SK-N-SH treated with all-trans-retinoic acid at 6 μM for 48 hours (cell line): ENCODE results near the gene NTF3.

ENCODE experiments used
- ATAC-seq: fragments of 200-7000 bp; cut with Tn5 transposase; 3 replicates; pipeline ENCODE4 v1.9.1; 2020; ENCODE audit warnings: mild to moderate bottlenecking, moderate library complexity
- ARNTL ChIP-seq: fragments of 450-650 bp; formaldehyde crosslinking; IDR thresholded peaks from 2 replicates; pipeline ENCODE4 v1.5.0; 2020; ENCODE audit warnings: low read depth, mild to moderate bottlenecking, moderate library complexity, borderline replicate concordance
- BACH2 ChIP-seq: fragments of 250-450 bp; sonication (Bioruptor Pico); IDR thresholded peaks from 2 replicates; pipeline ENCODE4 v1.9.0; 2021; ENCODE audit warnings: mild to moderate bottlenecking, borderline replicate concordance
- CSDC2 ChIP-seq: fragments of 250-450 bp; sonication (Bioruptor Pico); IDR thresholded peaks from 2 replicates; pipeline ENCODE4 v1.5.0; 2020; ENCODE audit warnings: mild to moderate bottlenecking, moderate library complexity
- ESRRG ChIP-seq: fragments of 250-450 bp; sonication (Bioruptor Pico); IDR thresholded peaks from 2 replicates; pipeline ENCODE4 v1.6.1; 2021; ENCODE audit warnings: mild to moderate bottlenecking
- GLIS3 ChIP-seq: fragments of 250-450 bp; sonication (Bioruptor Pico); IDR thresholded peaks from 2 replicates; pipeline ENCODE4 v1.5.0; 2020; ENCODE audit warnings: mild to moderate bottlenecking, moderate library complexity
- ISL1 ChIP-seq: fragments of 250-450 bp; sonication (Bioruptor Pico); IDR thresholded peaks from 2 replicates; pipeline ENCODE4 v2.1.2; 2022; ENCODE audit warnings: mild to moderate bottlenecking, moderate library complexity
- OSR1 ChIP-seq: fragments of 250-450 bp; sonication (Bioruptor Pico); IDR thresholded peaks from 2 replicates; pipeline ENCODE4 v1.8.0; 2022; ENCODE audit warnings: moderate library complexity, mild to moderate bottlenecking, inconsistent platforms
- PPARA ChIP-seq: fragments of 250-450 bp; sonication (Bioruptor Pico); IDR thresholded peaks from 2 replicates; pipeline ENCODE4 v1.5.0; 2020; ENCODE audit warnings: mild to moderate bottlenecking, borderline replicate concordance
- RARB ChIP-seq: fragments of 250-450 bp; sonication (Bioruptor Pico); IDR thresholded peaks from 2 replicates; pipeline ENCODE4 v1.8.0; 2021; ENCODE audit warnings: mild to moderate bottlenecking, moderate library complexity
- SNAI2 ChIP-seq: fragments of 250-450 bp; sonication (Bioruptor Pico); IDR thresholded peaks from 2 replicates; pipeline ENCODE4 v1.5.0; 2020; ENCODE audit warnings: mild to moderate bottlenecking, moderate library complexity
- TCF4 ChIP-seq: fragments of 250-450 bp; sonication (Bioruptor Pico); IDR thresholded peaks from 2 replicates; pipeline ENCODE4 v1.8.0; 2021; ENCODE audit warnings: mild to moderate bottlenecking, moderate library complexity, borderline replicate concordance
- ZC3H10 ChIP-seq: fragments of 250-450 bp; sonication (Bioruptor Pico); IDR thresholded peaks from 2 replicates; pipeline ENCODE4 v1.5.1; 2021; ENCODE audit warnings: mild to moderate bottlenecking, moderate library complexity
- ZFP3 ChIP-seq: fragments of 250-450 bp; sonication (Bioruptor Pico); IDR thresholded peaks from 2 replicates; pipeline ENCODE4 v1.5.0; 2020; ENCODE audit warnings: mild to moderate bottlenecking, moderate library complexity
- ZFP30 ChIP-seq: fragments of 450-650 bp; formaldehyde crosslinking; IDR thresholded peaks from 2 replicates; pipeline ENCODE4 v1.5.0; 2022; ENCODE audit warnings: mild to moderate bottlenecking, moderate library complexity
- ZNF565 ChIP-seq: fragments of 450-650 bp; formaldehyde crosslinking; conservative IDR thresholded peaks from 2 replicates; pipeline ENCODE4 v1.5.0; 2020; ENCODE audit warnings: low read depth, mild to moderate bottlenecking, moderate library complexity
- ZNF70 ChIP-seq: fragments of 450-650 bp; formaldehyde crosslinking; IDR thresholded peaks from 2 replicates; pipeline ENCODE4 v1.5.0; 2020; ENCODE audit warnings: mild to moderate bottlenecking, moderate library complexity
- ZNF8 ChIP-seq: fragments of 450-650 bp; formaldehyde crosslinking; IDR thresholded peaks from 2 replicates; pipeline ENCODE4 v1.5.0; 2020; ENCODE audit warnings: mild to moderate bottlenecking, moderate library complexity
- TF ChIP-seq, protein P1 (sequence below): fragments of 250-450 bp; sonication (Bioruptor Pico); IDR thresholded peaks from 2 replicates; pipeline ENCODE4 v1.8.0; 2021; ENCODE audit warnings: low read depth, mild to moderate bottlenecking, moderate library complexity, borderline replicate concordance
- TF ChIP-seq, protein P2 (sequence below): fragments of 250-450 bp; sonication (Bioruptor Pico); IDR thresholded peaks from 2 replicates; pipeline ENCODE4 v1.8.0; 2020; ENCODE audit warnings: mild to moderate bottlenecking, moderate library complexity, borderline replicate concordance
- TF ChIP-seq, protein P3 (sequence below): fragments of 250-450 bp; sonication (Bioruptor Pico); IDR thresholded peaks from 2 replicates; pipeline ENCODE4 v1.5.1; 2020; ENCODE audit warnings: low read depth, mild to moderate bottlenecking, moderate library complexity
- TF ChIP-seq, protein P4 (sequence below): fragments of 250-450 bp; sonication (Bioruptor Pico); IDR thresholded peaks from 2 replicates; pipeline ENCODE4 v1.5.1; 2021; ENCODE audit warnings: mild to moderate bottlenecking, moderate library complexity
- TF ChIP-seq, protein P5 (sequence below): fragments of 250-450 bp; sonication (Bioruptor Pico); IDR thresholded peaks from 2 replicates; pipeline ENCODE4 v1.5.0; 2020; ENCODE audit warnings: mild to moderate bottlenecking, moderate library complexity

The NTF3 gene

DNA sequence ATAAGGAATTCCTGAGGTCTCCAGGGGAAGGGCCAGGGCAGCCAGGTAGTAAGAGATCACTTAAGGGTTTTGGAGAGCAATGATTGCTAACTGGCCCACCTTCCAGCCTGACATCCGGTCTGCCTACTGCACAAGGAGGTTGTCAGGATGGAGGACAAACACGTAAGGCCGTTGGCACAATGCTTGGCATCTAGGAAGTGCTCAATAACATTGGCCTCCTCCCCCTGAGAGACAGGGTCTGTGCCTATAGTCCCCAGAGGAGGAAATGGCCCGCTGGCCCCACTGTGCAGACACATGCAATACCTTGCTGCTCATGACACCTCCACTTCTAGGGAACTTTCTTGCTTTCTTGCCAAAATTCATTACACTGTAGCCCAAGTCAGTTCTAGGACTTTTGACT is 73.2 kb downstream of the NTF3 start:
- TF ChIP-seq PPARA (CRISPR knock-in tag) (no peak), SNAI2 (CRISPR knock-in tag) (no peak), ESRRG (CRISPR knock-in tag) (no peak), ZC3H10 (no peak), ZNF565 (CRISPR knock-in tag) (no peak), ZFP3 (CRISPR knock-in tag) (no peak), OSR1 (CRISPR knock-in tag) (no peak), ZNF70 (CRISPR knock-in tag) (no peak), RARB (CRISPR knock-in tag) (no peak), ZFP30 (no peak), ISL1 (CRISPR knock-in tag) (no peak), ZNF8 (CRISPR knock-in tag) (no peak)
- TF ChIP-seq, protein P1, sequence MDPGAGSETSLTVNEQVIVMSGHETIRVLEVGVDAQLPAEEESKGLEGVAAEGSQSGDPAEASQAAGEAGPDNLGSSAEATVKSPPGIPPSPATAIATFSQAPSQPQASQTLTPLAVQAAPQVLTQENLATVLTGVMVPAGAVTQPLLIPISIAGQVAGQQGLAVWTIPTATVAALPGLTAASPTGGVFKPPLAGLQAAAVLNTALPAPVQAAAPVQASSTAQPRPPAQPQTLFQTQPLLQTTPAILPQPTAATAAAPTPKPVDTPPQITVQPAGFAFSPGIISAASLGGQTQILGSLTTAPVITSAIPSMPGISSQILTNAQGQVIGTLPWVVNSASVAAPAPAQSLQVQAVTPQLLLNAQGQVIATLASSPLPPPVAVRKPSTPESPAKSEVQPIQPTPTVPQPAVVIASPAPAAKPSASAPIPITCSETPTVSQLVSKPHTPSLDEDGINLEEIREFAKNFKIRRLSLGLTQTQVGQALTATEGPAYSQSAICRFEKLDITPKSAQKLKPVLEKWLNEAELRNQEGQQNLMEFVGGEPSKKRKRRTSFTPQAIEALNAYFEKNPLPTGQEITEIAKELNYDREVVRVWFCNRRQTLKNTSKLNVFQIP: no peak
- TF ChIP-seq, protein P2, sequence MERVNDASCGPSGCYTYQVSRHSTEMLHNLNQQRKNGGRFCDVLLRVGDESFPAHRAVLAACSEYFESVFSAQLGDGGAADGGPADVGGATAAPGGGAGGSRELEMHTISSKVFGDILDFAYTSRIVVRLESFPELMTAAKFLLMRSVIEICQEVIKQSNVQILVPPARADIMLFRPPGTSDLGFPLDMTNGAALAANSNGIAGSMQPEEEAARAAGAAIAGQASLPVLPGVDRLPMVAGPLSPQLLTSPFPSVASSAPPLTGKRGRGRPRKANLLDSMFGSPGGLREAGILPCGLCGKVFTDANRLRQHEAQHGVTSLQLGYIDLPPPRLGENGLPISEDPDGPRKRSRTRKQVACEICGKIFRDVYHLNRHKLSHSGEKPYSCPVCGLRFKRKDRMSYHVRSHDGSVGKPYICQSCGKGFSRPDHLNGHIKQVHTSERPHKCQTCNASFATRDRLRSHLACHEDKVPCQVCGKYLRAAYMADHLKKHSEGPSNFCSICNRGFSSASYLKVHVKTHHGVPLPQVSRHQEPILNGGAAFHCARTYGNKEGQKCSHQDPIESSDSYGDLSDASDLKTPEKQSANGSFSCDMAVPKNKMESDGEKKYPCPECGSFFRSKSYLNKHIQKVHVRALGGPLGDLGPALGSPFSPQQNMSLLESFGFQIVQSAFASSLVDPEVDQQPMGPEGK (CRISPR knock-in tag): no peak
- TF ChIP-seq, protein P3, sequence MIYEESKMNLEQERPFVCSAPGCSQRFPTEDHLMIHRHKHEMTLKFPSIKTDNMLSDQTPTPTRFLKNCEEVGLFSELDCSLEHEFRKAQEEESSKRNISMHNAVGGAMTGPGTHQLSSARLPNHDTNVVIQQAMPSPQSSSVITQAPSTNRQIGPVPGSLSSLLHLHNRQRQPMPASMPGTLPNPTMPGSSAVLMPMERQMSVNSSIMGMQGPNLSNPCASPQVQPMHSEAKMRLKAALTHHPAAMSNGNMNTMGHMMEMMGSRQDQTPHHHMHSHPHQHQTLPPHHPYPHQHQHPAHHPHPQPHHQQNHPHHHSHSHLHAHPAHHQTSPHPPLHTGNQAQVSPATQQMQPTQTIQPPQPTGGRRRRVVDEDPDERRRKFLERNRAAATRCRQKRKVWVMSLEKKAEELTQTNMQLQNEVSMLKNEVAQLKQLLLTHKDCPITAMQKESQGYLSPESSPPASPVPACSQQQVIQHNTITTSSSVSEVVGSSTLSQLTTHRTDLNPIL (CRISPR knock-in tag): no peak
- no peak for ATAC-seq

DNA sequence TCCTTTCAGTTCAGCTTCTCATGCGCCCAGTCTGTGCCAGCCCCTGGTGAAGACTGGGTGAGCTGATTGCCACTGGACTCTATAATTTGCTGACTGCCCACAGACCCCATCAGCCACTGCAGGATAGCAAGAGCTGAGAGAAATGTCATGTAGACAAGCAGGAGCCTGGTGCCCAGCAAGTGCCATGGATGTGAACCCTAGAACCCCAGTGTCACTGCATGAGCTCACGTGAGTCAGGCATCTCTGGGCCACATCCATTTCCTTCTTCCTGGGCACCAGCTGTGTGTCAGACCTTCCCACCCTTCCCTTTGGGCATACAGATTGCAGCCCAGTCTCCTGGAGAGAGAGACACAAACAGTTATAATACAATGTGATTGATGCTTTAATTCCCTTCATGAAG is 73.8 kb downstream of the NTF3 start:
- TF ChIP-seq GLIS3 (CRISPR knock-in tag): no peak
- TF ChIP-seq, protein P4, sequence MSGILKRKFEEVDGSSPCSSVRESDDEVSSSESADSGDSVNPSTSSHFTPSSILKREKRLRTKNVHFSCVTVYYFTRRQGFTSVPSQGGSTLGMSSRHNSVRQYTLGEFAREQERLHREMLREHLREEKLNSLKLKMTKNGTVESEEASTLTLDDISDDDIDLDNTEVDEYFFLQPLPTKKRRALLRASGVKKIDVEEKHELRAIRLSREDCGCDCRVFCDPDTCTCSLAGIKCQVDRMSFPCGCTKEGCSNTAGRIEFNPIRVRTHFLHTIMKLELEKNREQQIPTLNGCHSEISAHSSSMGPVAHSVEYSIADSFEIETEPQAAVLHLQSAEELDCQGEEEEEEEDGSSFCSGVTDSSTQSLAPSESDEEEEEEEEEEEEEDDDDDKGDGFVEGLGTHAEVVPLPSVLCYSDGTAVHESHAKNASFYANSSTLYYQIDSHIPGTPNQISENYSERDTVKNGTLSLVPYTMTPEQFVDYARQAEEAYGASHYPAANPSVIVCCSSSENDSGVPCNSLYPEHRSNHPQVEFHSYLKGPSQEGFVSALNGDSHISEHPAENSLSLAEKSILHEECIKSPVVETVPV (CRISPR knock-in tag): no peak
- no peak for TF ChIP-seq CSDC2 (CRISPR knock-in tag)
- TF ChIP-seq ARNTL (CRISPR knock-in tag): no peak
- TF ChIP-seq PPARA (CRISPR knock-in tag): no peak
- TF ChIP-seq ISL1 (CRISPR knock-in tag): no peak
- no peak for TF ChIP-seq ESRRG (CRISPR knock-in tag)
- TF ChIP-seq ZC3H10: no peak
- TF ChIP-seq BACH2 (CRISPR knock-in tag): no peak
- no peak for TF ChIP-seq RARB (CRISPR knock-in tag)
- TF ChIP-seq, protein P1: no peak
- TF ChIP-seq OSR1 (CRISPR knock-in tag): no peak
- TF ChIP-seq, protein P5, sequence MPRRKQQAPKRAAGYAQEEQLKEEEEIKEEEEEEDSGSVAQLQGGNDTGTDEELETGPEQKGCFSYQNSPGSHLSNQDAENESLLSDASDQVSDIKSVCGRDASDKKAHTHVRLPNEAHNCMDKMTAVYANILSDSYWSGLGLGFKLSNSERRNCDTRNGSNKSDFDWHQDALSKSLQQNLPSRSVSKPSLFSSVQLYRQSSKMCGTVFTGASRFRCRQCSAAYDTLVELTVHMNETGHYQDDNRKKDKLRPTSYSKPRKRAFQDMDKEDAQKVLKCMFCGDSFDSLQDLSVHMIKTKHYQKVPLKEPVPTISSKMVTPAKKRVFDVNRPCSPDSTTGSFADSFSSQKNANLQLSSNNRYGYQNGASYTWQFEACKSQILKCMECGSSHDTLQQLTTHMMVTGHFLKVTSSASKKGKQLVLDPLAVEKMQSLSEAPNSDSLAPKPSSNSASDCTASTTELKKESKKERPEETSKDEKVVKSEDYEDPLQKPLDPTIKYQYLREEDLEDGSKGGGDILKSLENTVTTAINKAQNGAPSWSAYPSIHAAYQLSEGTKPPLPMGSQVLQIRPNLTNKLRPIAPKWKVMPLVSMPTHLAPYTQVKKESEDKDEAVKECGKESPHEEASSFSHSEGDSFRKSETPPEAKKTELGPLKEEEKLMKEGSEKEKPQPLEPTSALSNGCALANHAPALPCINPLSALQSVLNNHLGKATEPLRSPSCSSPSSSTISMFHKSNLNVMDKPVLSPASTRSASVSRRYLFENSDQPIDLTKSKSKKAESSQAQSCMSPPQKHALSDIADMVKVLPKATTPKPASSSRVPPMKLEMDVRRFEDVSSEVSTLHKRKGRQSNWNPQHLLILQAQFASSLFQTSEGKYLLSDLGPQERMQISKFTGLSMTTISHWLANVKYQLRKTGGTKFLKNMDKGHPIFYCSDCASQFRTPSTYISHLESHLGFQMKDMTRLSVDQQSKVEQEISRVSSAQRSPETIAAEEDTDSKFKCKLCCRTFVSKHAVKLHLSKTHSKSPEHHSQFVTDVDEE (CRISPR knock-in tag): no peak
- TF ChIP-seq, protein P2 (CRISPR knock-in tag): no peak
- TF ChIP-seq TCF4 (CRISPR knock-in tag): no peak
- TF ChIP-seq ZNF565 (CRISPR knock-in tag): no peak
- no peak for TF ChIP-seq ZNF70 (CRISPR knock-in tag)
- no peak for ATAC-seq
